Measurements from ENCODE around the gene HEXIM2. TPM values are rescaled to one million over a fixed set of nuclear protein-coding genes. Genes with fewer than 3 reads are reported as not detected.
A peak's percentile ranks its signal among the peaks of the same experiment; 100 is the strongest.

HEXIM2 gene
- total RNA-seq, 2 experiments from 2014 or later = 1.3 to 1.5 TPM

DNA sequence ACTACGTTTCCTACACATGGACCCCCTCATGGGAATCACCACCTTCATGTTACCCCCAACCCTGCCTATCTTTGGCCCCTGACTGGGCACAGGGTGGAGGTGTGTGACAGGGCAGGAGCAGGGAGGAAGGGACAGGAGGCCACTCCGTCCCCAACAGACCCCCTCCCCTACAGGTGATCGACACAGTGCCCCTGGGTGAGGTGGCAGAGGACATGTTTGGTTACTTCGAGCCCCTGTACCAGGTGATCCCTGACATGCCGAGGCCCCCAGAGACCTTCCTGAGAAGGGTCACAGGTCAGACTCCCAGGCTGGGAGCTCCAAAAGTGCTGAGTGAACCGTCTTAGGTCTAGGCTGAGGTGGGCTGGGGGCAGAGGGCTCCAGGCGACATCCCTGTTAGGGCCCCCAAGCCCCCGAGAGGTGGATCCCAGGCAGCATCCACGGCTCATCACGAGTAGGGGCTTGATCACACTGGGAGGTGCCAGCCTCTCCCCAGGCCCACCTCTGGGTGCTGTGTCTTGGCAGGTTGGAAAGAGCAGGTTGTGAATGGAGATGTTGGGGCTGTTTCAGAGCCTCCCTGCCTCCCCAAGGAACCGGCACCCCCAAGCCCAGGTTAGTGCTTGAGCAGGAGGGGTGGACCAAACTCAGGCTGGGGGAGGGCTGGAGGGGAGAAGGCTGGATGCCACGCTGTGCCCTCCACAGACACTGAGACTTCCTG is 24.7 kb upstream of the HEXIM2 start:
- Histone ChIP-seq H3K9me3 (ENCODE audit: control insufficient read depth in 1 of 2, insufficient read depth in 1 of 2, low read length in 2 of 2) (no peaks in the 10 kb centered on the region), H3K4me1 (ENCODE audit: insufficient read depth, low read length) (peaks cover 35% of the 10 kb centered on the region), H3K36me3 (ENCODE audit: insufficient read depth, low read length) (peaks cover 11% of the 10 kb centered on the region), H3K27me3 (ENCODE audit: control insufficient read depth in 1 of 2, insufficient read depth in 2 of 2, low read length in 2 of 2) (no peaks in the 10 kb centered on the region), H3K27ac (ENCODE audit: low read depth in 1 of 2, low read length in 2 of 2) (no peak overlapping the region), H3K4me3 (ENCODE audit: low read length) (no peak overlapping the region)
- Mint-ChIP-seq H3K9me3 (no peaks in the 10 kb centered on the region), H3K27me3 (no peaks in the 10 kb centered on the region), H3K4me3 (peak overlapping the region; percentile 94), H3K36me3 (ENCODE audit: low read depth) (peaks cover 6% of the 10 kb centered on the region), H3K4me1 (ENCODE audit: low read depth) (peaks cover 34% of the 10 kb centered on the region), H3K27ac (no peak overlapping the region)
- intact Hi-C loops (cut with DNase I, micrococcal nuclease) = no loop called here
- TF ChIP-seq CTCF (IDR thresholded peaks at IDR 0.05) = no peak
- POLR2A ChIA-PET = interaction anchor here (2.3 to 7.7 kb wide), 2 partner anchors 8 to 13 kb away, joined by 21 to 192 read pairs; partner anchors contain the start of gene HEXIM1
- DNase-seq (peak in 1 of 14 experiments; percentile 26), ATAC-seq (ENCODE audit: poor library complexity) (no peak)
- CTCF ChIA-PET = interaction anchor here (1.5 to 3.8 kb wide), 4 partner anchors 13 to 111 kb away, joined by 5 to 168 read pairs (median 46); partner anchors contain the start of gene HEXIM1

- H3K27ac ChIP-seq (ENCODE audit: low read depth in 1 of 2, low read length in 2 of 2) = no peak overlapping the region
- TF ChIP-seq CTCF (IDR thresholded peaks at IDR 0.05) = no peak
- H3K4me3 ChIP-seq (ENCODE audit: low read length) = no peak overlapping the region
- no peaks in the 10 kb centered on the region for H3K9me3 ChIP-seq (ENCODE audit: control insufficient read depth in 1 of 2, insufficient read depth in 1 of 2, low read length in 2 of 2)
- Mint-ChIP-seq H3K4me1 (ENCODE audit: low read depth) (peaks cover 34% of the 10 kb centered on the region), H3K9me3 (no peaks in the 10 kb centered on the region), H3K27ac (no peak overlapping the region), H3K4me3 (peak overlapping the region; percentile 25), H3K36me3 (ENCODE audit: low read depth) (peaks cover 6% of the 10 kb centered on the region), H3K27me3 (no peaks in the 10 kb centered on the region)
- ATAC-seq (ENCODE audit: poor library complexity) (no peak), DNase-seq (no peak)
- CTCF ChIA-PET = interaction anchor here (1.5 kb wide), 1 partner anchor 60 kb away, joined by 5 read pairs; no protein-coding TSS in a partner anchor
- peaks cover 11% of the 10 kb centered on the region for H3K36me3 ChIP-seq (ENCODE audit: insufficient read depth, low read length)
- intact Hi-C loops (cut with DNase I, micrococcal nuclease) = no loop called here
- POLR2A ChIA-PET = interaction anchor here (7.7 kb wide), 1 partner anchor 12 kb away, joined by 192 read pairs; the partner anchor contains the start of gene HEXIM1
- no peaks in the 10 kb centered on the region for H3K27me3 ChIP-seq (ENCODE audit: control insufficient read depth in 1 of 2, insufficient read depth in 2 of 2, low read length in 2 of 2)
- H3K4me1 ChIP-seq (ENCODE audit: insufficient read depth, low read length) = peaks cover 32% of the 10 kb centered on the region
Measured at GRCh38 chr17:45137561-45138305, 23.9 kb upstream of the HEXIM2 start.

DNA sequence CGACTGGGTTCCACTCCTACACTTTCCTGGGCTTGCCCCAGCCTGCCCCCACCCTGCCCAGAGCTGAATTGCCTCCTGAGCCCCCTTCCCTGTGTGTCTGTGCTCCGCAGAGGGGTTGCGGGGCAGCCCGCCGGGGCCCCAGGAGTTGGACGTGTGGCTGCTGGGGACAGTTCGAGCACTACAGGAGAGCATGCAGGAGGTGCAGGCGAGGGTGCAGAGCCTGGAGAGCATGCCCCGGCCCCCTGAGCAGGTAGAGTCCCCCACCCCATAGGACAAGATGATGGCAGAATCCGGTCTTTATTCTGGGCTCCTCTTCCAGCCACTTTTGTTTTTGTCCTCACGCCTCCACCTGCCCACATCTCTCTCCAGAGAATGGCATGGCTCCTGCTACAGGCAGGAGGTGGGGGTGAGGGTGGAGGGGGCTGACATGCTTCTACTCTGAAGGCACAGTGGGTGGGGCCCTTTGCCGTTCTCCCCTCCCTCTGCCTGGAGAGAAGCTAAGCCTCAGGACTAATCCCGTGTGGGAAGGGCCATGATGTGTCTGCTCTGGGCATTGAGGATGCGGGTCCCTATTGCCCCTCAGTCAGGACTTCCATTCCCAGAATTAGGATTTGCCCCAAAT is 22.7 kb upstream of the HEXIM2 start:
- no peak for TF ChIP-seq CTCF (IDR thresholded peaks at IDR 0.05)
- ATAC-seq (ENCODE audit: poor library complexity) (no peak), DNase-seq (no peak)
- intact Hi-C loops (cut with DNase I, micrococcal nuclease) = no loop called here
- POLR2A ChIA-PET = interaction anchor here (3.5 to 7.7 kb wide), 2 partner anchors 11 to 22 kb away, joined by 16 to 192 read pairs; partner anchors contain the start of genes HEXIM1 and HEXIM2
- peaks cover 11% of the 10 kb centered on the region for H3K36me3 ChIP-seq (ENCODE audit: insufficient read depth, low read length)
- peaks cover 34% of the 10 kb centered on the region for H3K4me1 Mint-ChIP-seq (ENCODE audit: low read depth)
- H3K27ac ChIP-seq (ENCODE audit: low read depth in 1 of 2, low read length in 2 of 2) = no peak overlapping the region
- H3K27me3 Mint-ChIP-seq = no peaks in the 10 kb centered on the region
- no peak overlapping the region for H3K4me3 ChIP-seq (ENCODE audit: low read length)
- H3K9me3 Mint-ChIP-seq = no peaks in the 10 kb centered on the region
- CTCF ChIA-PET = interaction anchor here (1.2 to 1.5 kb wide), 2 partner anchors 10 to 59 kb away, joined by 5 to 6 read pairs; no protein-coding TSS in a partner anchor
- no peak overlapping the region for H3K4me3 Mint-ChIP-seq
- H3K9me3 ChIP-seq (ENCODE audit: control insufficient read depth in 1 of 2, insufficient read depth in 1 of 2, low read length in 2 of 2) = no peaks in the 10 kb centered on the region
- H3K4me1 ChIP-seq (ENCODE audit: insufficient read depth, low read length) = peaks cover 34% of the 10 kb centered on the region
- no peak overlapping the region for H3K27ac Mint-ChIP-seq
- H3K36me3 Mint-ChIP-seq (ENCODE audit: low read depth) = peaks cover 6% of the 10 kb centered on the region
- no peaks in the 10 kb centered on the region for H3K27me3 ChIP-seq (ENCODE audit: control insufficient read depth in 1 of 2, insufficient read depth in 2 of 2, low read length in 2 of 2)

Measured in CD4-positive, alpha-beta T cell (primary cell).